Mammary epithelial cell (primary cell): ENCODE data around the gene ADARB2.

Source experiments
- EZH2 ChIP-seq: IDR thresholded peaks from 2 replicates; pipeline ENCODE4 v1.6.1; 2012; ENCODE audit warnings: low read length, inconsistent platforms, borderline replicate concordance
- TF ChIP-seq, protein P1 (sequence below), 2 donors: IDR thresholded peaks in 1 of 2; conservative IDR thresholded peaks in 1 of 2; 2 replicates each; pipeline ENCODE4 v1.5.1; 2011 to 2012; ENCODE audit warnings: inconsistent platforms in 2 of 2, low read length in 2 of 2, mild to moderate bottlenecking in 2 of 2, control low read depth in 1 of 2, low read depth in 1 of 2; ENCODE audit not compliant: insufficient read depth in 1 of 2; ENCODE audit errors: extremely low read depth in 1 of 2

DNA sequence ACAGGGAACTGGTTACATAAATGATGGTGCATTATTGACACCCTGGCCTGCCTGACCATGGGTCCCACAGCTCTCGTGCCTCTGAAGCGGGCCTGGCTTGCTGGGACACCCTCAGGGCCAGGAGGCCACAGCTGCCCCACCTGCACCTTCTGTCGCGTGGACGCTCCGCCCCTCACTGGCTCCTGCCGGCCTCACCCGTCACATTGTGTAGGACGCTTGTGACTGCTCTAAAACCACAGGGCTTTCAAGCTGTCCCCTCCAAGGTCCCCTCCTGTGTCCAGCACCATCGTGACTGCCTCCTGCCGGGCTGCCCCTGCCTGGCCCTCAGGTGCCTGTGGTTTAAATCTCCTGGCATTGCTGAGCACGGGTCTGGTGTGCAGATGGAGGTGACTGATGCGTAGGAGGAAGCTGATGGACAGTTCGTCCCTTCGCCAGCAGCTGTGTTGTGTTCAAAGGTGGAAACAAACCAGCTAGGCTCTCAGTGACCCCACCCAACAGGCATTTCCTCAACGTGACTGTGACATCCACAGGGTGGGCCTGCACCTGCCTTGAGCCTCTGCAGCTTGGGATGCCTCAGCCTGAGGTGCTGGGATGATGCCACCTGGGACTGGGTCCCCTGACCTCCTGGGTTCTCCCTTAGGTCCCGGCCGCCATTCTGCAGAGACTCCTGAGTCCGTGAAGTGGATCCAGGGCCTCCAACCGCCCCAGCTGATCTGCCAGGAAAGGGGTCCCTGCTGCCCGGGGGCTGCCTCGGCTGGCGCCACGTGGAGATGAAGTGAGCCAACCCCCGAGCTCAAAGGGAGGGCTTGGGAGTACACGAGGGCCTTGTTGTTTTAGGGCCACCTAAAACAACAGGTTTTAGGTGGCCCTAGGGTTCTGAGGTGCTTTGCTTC is 532.6 kb downstream of the ADARB2 start:
- TF ChIP-seq, protein P1, sequence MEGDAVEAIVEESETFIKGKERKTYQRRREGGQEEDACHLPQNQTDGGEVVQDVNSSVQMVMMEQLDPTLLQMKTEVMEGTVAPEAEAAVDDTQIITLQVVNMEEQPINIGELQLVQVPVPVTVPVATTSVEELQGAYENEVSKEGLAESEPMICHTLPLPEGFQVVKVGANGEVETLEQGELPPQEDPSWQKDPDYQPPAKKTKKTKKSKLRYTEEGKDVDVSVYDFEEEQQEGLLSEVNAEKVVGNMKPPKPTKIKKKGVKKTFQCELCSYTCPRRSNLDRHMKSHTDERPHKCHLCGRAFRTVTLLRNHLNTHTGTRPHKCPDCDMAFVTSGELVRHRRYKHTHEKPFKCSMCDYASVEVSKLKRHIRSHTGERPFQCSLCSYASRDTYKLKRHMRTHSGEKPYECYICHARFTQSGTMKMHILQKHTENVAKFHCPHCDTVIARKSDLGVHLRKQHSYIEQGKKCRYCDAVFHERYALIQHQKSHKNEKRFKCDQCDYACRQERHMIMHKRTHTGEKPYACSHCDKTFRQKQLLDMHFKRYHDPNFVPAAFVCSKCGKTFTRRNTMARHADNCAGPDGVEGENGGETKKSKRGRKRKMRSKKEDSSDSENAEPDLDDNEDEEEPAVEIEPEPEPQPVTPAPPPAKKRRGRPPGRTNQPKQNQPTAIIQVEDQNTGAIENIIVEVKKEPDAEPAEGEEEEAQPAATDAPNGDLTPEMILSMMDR (conservative IDR thresholded peaks at IDR 0.05 in 1 of 2, IDR thresholded peaks at IDR 0.05 in 1 of 2; ENCODE audit: extremely low read depth in 1 of 2, insufficient read depth in 1 of 2, low read depth in 1 of 2, low read length in 2 of 2), result no peak
- TF ChIP-seq EZH2, result no peak
